ENCODE measurements around the gene PARVB.

PARVB gene

DNA sequence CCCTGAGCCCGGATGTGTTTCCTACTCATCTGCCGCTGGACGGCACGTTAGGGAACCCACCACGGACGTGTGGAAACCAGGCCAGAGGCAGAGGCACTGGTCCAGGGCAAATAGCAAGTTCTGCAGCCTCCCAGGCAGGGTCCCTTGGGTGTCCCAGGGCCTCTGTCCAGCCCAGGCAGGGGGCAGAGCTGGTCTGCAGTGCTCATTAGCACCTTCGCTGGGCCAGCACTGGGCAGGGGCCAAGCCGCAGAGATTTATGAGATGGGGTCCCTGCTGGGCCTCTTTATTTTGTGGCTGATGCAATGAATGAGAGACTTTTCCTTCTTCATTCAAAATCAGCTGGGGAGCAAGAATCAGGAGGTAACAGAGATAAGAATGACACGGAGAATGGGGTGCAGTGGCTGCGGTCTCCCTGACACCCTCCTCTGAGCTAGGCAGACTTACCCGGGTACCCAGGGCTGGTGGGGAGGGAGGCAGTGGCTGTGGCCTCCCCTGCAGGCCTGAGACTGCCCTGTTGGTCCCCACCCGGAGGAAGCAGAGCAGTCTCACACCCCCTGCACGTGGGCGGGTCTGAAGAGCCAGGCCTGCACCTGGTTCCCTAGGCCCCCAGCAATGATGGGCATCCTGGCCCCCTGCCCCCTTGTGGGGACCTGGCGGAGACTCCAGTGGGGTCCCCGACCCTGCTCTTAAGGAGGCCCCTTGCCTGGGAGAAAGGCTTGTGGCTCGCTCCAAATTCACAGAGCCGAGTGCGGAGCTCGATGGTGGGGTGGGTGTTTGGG is 142.6 kb downstream of the PARVB start:
- no peak for DNase-seq

DNA sequence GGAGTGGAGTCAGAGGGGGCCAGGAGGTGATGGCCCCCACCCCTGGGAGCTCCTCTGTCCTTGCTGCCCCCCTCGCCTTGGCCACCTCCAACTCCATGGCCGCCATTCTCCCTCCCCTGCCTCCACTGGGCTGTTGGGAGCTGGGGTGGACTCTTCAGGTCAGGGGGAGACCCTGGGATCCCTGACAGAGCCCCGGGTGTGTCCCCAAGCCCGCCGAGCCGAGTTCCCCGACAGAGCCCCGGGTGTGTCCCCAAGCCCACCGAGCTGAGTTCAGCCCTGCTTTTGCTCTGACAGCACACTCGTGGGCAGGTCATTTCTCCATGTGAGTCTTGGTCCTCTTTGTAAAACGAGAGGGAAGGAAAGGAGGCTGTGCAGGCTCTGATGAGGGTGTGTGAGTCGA is 143.4 kb downstream of the PARVB start:
- no peak for DNase-seq

GRCh38 chr22:44168206-44168605 is 144.1 kb downstream of the PARVB start:
- no peak for DNase-seq

DNA sequence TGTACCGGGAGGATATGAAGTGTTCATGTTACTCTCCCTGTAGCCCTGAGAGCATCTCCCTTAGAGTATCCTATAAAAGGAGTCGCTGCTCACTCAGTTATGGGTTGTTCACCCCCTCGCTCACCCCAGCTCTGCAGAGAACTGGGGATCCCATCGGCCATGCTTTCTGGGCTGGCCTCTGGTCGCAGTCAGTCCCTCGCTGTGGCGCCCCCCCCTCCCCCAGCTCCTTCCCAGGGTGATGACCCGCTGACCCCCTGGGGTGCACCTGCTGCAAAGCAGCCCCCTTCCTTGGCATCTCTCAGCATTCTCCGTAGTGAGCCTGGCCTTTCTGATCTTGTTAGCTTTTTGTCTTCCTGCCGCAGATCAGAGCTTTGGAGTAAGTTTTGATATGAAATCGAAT is 146.4 kb downstream of the PARVB start:
- no peak for DNase-seq

GRCh38 chr22:44171561-44171960 is 147.5 kb downstream of the PARVB start:
- DNase-seq: no peak

- no peak for DNase-seq
Measured at GRCh38 chr22:44172370-44173108, 148.4 kb downstream of the PARVB start.

DNA sequence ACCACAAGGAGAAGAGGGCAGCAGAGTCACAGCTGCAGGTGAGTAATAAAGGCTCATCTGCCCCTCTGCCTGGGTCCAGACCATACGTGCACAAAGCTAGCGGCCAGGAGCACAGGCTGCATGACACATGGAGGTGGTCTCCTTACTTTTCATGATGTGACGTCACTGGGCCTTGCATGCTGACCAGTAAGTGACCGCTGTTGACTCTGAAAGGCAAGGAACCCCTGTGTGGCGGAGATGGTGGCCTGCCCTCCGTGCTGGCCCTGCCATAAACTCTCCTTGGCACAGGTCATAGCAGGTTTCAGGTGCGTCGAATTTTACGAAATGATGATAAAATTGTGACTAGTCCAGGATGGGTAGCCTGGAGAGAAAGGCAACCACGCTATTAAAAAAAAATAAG is 149.1 kb downstream of the PARVB start:
- DNase-seq: no peak

DNA sequence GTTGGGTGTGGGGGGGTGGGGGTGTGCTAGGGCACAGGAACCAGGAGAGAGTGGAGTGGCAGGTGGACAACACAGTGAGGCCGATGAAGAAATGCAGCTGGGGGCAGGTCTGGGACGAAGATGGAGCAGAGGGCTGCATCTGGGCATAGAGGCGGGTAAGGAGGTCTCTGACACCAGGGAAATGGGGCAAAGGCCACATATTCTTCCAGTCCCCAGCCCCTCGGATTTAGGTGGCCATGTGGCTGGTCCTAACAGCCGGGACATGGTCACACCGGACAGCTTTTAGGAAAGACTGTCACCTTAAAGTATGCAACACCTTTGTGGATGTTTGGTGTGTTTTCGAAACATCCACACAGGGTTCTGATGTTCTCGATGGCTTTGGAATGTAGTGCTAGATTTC is 151.6 kb downstream of the PARVB start:
- DNase-seq: no peak

DNA sequence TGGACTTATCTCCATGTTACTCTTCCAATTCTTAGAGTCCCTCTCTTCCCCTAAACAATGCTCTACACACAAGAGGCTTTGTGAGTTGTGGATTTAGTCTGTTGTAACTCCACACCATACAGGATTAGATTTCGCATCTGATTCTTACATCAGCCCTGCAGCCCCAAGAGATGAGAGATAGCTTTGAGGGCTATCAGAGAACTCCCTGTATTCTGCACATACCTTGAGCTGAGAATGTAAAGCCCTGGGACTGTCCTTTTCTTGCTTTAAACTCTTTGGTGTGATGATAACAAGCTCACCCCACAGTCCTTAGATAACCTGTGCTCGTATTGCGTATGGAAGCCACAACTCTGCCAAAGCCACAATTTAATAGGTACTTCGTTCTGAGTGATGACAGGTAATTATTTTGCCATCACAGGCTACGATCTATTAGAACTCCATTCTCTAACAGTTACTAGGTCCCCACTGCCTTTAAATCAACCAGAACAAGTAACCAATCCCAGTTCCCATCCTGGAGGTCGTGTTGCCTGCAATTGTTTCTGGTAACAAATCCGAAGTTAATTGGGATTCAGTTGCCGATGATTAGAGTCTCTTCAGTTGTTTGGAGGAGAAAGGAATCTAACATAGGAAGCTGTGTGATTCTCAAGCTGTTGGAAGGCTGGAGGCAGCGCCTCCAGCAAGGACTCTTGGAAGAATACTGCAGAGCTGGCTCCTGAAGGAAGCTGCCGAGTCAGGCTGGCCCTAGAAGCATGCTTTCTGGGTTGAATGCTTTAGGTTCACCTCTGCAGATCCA is 155.3 kb downstream of the PARVB start:
- DNase-seq: no peak

GRCh38 chr22:44179989-44180705 is 156.0 kb downstream of the PARVB start:
- DNase-seq: no peak

GRCh38 chr22:44180706-44181032 is 156.6 kb downstream of the PARVB start, which contains the start of gene PARVG:
PARVG (plus strand) TSS chr22:44180925; CDS start chr22:44183330, 2,405 bp downstream.
- no peak for DNase-seq

- DNase-seq: no peak
Measured at GRCh38 chr22:44181033-44181911, 157.2 kb downstream of the PARVB start.

DNA sequence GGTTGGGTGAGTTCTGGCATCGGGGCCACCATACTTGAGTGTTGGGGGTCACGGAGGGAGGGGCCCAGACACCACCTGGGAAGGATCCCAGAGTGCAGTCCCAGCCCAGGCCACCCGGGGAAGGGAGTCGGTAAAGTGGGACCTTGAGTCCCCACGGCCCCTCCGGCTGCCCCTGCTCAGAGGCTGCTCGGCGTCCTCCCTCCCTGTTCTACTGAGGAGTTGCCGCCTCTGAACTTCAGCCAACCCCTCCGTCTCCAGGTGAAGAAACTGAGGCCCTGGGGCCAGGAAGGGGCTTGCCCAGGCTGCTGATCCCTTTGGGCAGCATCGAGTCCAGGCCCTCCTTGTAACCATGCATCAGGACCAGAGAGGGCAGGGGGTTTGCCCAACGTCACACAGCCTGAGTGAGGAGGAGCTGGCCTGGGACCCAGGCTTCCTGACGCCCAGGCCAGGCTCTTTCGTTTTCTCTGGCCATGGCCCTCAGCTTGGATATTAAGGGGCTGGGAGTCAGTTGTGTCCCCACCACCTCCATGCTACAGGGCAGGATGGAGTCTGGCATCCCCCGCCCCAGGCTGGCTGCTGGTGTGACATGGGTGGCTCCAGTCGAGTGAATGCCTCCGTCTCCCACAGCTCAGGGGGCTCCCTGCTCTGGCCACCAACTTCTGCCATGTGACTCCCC is 157.9 kb downstream of the PARVB start:
- DNase-seq: no peak

- DNase-seq: no peak
Measured at GRCh38 chr22:44182588-44183286, 158.6 kb downstream of the PARVB start.

- DNase-seq: no peak
Measured at GRCh38 chr22:44183287-44183588, 159.1 kb downstream of the PARVB start.

DNA sequence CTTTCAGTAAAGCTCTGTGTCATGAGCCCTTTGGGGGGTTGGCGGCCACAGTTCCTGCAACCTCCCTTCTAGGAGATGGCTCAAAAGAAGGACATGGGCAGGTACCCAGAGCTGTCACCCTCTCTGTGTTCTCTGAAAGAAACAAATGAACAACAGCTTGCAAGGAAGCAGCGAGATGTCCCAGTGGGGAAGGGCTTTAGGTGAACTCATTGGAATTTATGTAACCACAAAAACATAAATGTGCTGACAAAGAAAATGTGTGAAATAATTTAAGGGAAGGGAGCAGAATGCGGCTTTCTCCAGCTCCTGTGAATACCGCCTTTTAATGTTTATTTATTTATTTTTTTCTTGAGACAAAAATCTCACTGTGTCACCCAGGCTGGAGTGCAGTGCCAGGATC is 159.9 kb downstream of the PARVB start:
- DNase-seq: no peak

DNA sequence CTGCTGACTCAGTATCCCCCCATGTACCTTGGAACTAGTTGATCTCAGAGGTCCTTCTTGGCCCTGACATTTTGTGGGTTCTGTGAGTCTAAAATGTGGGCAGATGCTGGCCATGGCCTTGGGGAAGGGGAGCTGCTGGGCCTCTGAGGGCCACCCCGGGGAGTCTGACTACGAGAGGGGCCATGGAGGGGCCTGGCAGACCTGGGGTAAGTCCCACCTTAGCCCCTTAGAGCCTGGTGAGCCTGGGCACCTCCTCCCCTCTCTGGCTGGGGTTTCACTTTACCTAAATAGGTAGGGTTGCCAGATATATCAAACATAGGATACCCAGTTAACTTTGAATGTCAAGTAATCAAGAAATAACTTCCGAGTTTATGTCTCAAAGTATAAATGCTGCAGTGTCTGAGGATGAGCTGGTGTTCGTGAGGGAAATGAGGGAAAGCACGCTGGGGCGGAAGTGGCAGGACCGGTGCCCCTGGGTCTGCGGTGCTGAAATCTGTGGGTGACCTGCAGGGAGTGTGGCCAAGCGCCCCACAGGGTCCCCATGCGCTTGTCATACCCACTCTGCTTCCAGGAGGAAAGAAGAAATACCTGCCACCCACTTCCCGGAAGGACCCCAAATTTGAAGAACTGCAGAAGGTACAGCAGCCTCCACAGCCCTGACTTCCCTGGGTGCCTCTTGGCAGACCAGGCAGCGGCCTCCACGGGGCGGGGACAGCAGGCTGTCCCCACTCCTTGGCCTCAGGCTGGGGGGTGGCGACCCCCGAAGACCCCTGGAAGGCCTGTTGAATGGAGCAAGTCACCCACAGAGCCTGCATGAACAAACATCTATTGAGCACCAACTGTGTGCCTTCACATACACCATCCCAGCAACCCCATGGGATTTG is 161.4 kb downstream of the PARVB start:
- DNase-seq: no peak

GRCh38 chr22:44186121-44186510 is 162.0 kb downstream of the PARVB start:
- no peak for DNase-seq

DNA sequence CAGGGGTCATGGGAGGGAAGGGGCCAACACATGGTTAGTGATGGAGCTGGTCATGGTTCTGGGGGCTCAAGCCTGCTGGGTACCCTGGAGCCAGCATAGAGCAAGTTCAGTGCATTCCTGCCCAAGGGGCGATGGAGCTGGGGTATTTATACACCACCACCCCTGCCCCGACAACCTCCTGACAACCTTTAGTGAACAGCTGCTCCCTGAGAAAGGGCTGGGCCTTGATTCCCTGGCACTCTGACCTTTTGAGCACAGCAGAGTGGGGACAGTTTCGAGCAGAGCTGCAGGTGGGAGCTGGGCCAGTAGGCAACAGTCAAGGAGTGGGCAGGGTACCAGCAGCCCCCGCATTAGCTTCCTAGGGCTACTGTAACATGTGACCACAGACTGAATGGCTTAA is 162.6 kb downstream of the PARVB start:
- DNase-seq: no peak
